ENCODE measurements around the gene C2CD2L. TPM values are rescaled to one million over a fixed set of nuclear protein-coding genes. Genes with fewer than 3 reads are reported as not detected.
"Not testable (repeated sequence)": the region's sequence is repeated elsewhere in the genome, so short reads cannot be mapped to it uniquely, and the experiment has no call there.

Gene C2CD2L
- total RNA-seq = 24.6 and 25.2 TPM in 2 replicates

- Mint-ChIP-seq H3K4me1 (ENCODE audit: low read depth) (peaks cover 40% of the 10 kb centered on the region), H3K36me3 (ENCODE audit: low read depth) (peaks cover 22% of the 10 kb centered on the region)
- intact Hi-C loops (cut with micrococcal nuclease) = loop anchor here (1.0 kb wide), 3 partner anchors 8 to 14 kb away; partner anchors contain the start of gene HINFP
These were observed at the start of gene C2CD2L for GRCh38 chr11:119106564-119107537. C2CD2L (plus strand) TSS chr11:119107344; CDS start chr11:119107742, 398 bp downstream.

DNA sequence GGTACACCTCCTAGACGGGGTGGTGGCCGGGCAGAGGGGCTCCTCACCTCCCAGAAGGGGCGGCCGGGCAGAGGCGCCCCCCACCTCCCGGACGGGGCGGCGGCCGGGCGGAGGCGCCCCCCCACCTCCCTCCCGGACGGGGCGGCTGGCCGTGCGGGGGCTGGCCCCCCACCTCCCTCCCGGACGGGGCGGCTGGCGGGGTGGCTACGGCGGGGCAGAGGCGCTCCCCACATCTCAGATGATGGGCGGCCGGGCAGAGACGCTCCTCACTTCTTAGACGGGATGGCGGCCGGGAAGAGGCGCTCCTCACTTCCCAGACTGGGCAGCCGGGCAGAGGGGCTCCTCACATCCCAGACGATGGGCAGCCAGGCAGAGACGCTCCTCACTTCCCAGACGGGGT, 48.0 kb upstream of the C2CD2L start:
- Mint-ChIP-seq H3K27ac (peak overlapping the region; percentile 42), H3K36me3 (ENCODE audit: low read depth) (peaks cover 27% of the 10 kb centered on the region), H3K4me1 (ENCODE audit: low read depth) (peaks cover 27% of the 10 kb centered on the region)
- not testable (repeated sequence) for DNase-seq (ENCODE audit: low spot score); H3K9me3 Mint-ChIP-seq; H3K4me3 Mint-ChIP-seq (ENCODE audit: low read depth); H3K27me3 Mint-ChIP-seq (ENCODE audit: low read depth)
- intact Hi-C loops (cut with micrococcal nuclease) = loop anchor here (5.0 kb wide), 1 partner anchor 62 kb away; the partner anchor contains the start of gene CENATAC

More at GRCh38 chr11:119106564-119107537, at the start of gene C2CD2L:
- DNase-seq (ENCODE audit: low spot score) = peak; percentile 89
- Mint-ChIP-seq H3K9me3 (no peaks in the 10 kb centered on the region), H3K27ac (peak within 1 kb of the TSS; percentile 92), H3K27me3 (ENCODE audit: low read depth) (no peaks in the 10 kb centered on the region), H3K4me3 (ENCODE audit: low read depth) (peak within 1 kb of the TSS; percentile 98)

GRCh38 chr11:119061256-119061655, 45.9 kb upstream of the C2CD2L start:
- no peak for DNase-seq (ENCODE audit: low spot score)
- H3K27ac Mint-ChIP-seq = no peak overlapping the region
- intact Hi-C loops (cut with micrococcal nuclease) = no loop called here
- no peaks in the 10 kb centered on the region for H3K27me3 Mint-ChIP-seq (ENCODE audit: low read depth)
- H3K4me3 Mint-ChIP-seq (ENCODE audit: low read depth) = no peak overlapping the region
- H3K36me3 Mint-ChIP-seq (ENCODE audit: low read depth) = peaks cover 6% of the 10 kb centered on the region
- no peaks in the 10 kb centered on the region for H3K9me3 Mint-ChIP-seq
- H3K4me1 Mint-ChIP-seq (ENCODE audit: low read depth) = peaks cover 19% of the 10 kb centered on the region

DNA sequence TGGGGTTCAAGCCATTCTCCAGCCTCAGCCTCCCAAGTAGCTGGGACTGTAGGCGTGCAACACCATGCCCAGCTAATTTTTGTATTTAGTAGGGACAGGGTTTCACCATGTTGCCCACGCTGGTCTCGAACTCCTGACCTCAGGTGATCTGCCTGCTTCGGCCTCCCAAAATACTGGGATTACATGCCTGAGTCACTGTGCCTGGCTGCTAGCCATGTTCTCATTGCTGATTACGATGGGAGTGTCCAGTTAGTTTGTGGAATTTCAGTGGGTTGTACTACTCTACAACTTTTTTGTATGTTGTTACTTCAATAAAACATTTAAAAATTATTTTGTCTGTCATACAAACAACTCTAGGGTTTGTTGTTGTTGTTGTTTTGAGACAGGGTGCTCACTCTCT, 44.4 kb upstream of the C2CD2L start:
- H3K27ac Mint-ChIP-seq = no peak overlapping the region
- intact Hi-C loops (cut with micrococcal nuclease) = no loop called here
- no peaks in the 10 kb centered on the region for H3K9me3 Mint-ChIP-seq

GRCh38 chr11:119065369-119065768, 41.8 kb upstream of the C2CD2L start:
- no peaks in the 10 kb centered on the region for H3K27me3 Mint-ChIP-seq (ENCODE audit: low read depth)
- intact Hi-C loops (cut with micrococcal nuclease) = loop anchor here (1.0 to 5.0 kb wide), 2 partner anchors 132 to 267 kb away; partner anchors contain the start of gene RNF26
- peaks cover 23% of the 10 kb centered on the region for H3K4me1 Mint-ChIP-seq (ENCODE audit: low read depth)
- H3K4me3 Mint-ChIP-seq (ENCODE audit: low read depth) = peak overlapping the region; percentile 30
- peaks cover 3% of the 10 kb centered on the region for H3K36me3 Mint-ChIP-seq (ENCODE audit: low read depth)
- no peaks in the 10 kb centered on the region for H3K9me3 Mint-ChIP-seq
- peak; percentile 51 for DNase-seq (ENCODE audit: low spot score)
- H3K27ac Mint-ChIP-seq = peak overlapping the region; percentile 34

More for the DNA sequence above, 44.4 kb upstream of the C2CD2L start:
- H3K36me3 Mint-ChIP-seq (ENCODE audit: low read depth) = peaks cover 2% of the 10 kb centered on the region
- H3K27me3 Mint-ChIP-seq (ENCODE audit: low read depth) = no peaks in the 10 kb centered on the region
- peaks cover 24% of the 10 kb centered on the region for H3K4me1 Mint-ChIP-seq (ENCODE audit: low read depth)
- H3K4me3 Mint-ChIP-seq (ENCODE audit: low read depth) = no peak overlapping the region
- no peak for DNase-seq (ENCODE audit: low spot score)

DNA sequence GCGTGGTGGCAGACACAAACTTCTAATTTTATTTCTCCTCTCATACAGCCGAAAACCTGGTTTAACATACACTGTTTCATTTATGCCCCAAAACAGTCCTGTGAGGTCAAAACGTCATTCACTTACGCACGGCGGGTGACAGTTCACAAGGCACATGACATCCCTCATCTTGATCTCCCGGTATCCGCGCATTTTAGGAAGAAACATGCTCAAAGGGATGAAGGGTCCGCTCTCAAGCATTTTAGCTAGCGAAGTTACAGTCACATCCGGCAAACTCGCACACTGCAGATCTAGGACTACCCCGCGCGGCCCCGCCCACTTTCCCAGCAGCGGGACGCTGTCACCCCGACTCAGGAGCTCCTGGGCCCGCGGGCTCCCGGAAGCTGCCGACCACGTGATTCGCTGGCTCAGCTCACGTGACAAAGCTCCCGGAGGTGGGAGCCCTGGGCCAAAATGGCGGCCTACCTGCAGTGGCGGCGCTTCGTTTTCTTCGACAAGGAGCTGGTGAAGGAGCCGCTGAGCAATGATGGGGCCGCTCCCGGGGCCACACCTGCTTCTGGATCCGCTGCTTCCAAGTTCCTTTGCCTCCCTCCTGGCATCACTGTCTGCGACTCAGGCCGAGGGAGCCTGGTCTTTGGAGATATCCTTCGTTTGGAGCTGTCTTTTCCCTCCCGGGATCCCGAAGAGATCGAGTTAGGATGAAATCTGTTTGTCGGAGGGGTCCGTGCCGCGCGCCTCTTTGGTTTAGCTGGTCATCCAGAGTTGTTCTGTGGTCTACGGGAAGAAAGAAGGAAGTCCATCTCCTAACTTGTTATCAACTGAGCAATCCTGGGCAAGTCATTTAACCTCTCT, 39.5 kb upstream of the C2CD2L start, which contains the start of gene VPS11:
VPS11 (plus strand) TSS at position 448 of the 852 bp plus-strand sequence; CDS start at position 454, 6 bp downstream.
- peak; percentile 98 for DNase-seq (ENCODE audit: low spot score)
- Mint-ChIP-seq H3K4me3 (ENCODE audit: low read depth) (peak within 1 kb of the TSS; percentile 92), H3K4me1 (ENCODE audit: low read depth) (peaks cover 23% of the 10 kb centered on the region), H3K27me3 (ENCODE audit: low read depth) (no peaks in the 10 kb centered on the region), H3K36me3 (ENCODE audit: low read depth) (peaks cover 16% of the 10 kb centered on the region), H3K9me3 (no peaks in the 10 kb centered on the region), H3K27ac (peak within 1 kb of the TSS; percentile 97)
- intact Hi-C loops (cut with micrococcal nuclease) = loop anchor here (1.0 to 5.0 kb wide), 7 partner anchors 10 to 265 kb away; partner anchors contain the start of genes DPAGT1, HYOU1, NLRX1 and RNF26

DNA sequence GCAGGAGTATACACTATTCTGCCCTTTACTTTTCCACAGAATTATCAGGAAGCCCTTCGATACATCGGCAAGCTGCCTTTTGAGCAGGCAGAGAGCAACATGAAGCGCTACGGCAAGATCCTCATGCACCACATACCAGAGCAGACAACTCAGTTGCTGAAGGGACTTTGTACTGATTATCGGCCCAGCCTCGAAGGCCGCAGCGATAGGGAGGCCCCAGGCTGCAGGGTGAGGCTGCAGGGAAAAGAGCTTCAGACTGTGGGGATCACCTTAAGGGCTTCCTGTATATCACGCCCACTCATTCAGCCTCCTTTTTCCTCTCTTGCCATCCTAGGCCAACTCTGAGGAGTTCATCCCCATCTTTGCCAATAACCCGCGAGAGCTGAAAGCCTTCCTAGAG, 29.3 kb upstream of the C2CD2L start:
- Mint-ChIP-seq H3K4me1 (ENCODE audit: low read depth) (peaks cover 4% of the 10 kb centered on the region), H3K27me3 (ENCODE audit: low read depth) (no peaks in the 10 kb centered on the region)
- DNase-seq (ENCODE audit: low spot score) = no peak

DNA sequence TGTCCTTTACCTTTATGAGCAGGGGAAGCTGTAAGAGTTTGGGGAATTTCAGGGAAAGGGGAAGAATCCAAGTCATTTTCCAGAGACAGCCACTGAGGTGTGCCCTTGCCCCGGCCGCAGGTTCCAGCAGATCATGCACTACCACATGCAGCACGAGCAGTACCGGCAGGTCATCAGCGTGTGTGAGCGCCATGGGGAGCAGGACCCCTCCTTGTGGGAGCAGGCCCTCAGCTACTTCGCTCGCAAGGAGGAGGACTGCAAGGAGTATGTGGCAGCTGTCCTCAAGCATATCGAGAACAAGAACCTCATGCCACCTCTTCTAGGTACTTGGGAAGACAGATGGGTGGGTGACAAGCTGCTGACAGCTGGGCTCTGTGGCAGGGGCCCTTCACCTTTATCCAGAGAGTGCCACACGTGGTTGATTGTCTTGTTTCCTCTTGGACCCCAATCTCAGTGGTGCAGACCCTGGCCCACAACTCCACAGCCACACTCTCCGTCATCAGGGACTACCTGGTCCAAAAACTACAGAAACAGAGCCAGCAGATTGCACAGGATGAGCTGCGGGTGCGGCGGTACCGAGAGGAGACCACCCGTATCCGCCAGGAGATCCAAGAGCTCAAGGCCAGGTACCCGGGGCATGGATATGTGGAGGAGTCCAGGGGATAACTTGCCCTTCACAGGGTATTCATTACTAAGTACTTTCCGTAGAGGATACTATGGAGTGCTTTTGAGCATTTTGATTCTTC, 28.3 kb upstream of the C2CD2L start:
- H3K4me3 Mint-ChIP-seq (ENCODE audit: low read depth) = no peak overlapping the region
- H3K9me3 Mint-ChIP-seq = no peaks in the 10 kb centered on the region
- DNase-seq (ENCODE audit: low spot score) = no peak

More for the DNA sequence above, 29.3 kb upstream of the C2CD2L start:
- peaks cover 64% of the 10 kb centered on the region for H3K36me3 Mint-ChIP-seq (ENCODE audit: low read depth)
- H3K4me3 Mint-ChIP-seq (ENCODE audit: low read depth) = no peak overlapping the region
- no peak overlapping the region for H3K27ac Mint-ChIP-seq
- H3K9me3 Mint-ChIP-seq = no peaks in the 10 kb centered on the region
- intact Hi-C loops (cut with micrococcal nuclease) = no loop called here

DNA sequence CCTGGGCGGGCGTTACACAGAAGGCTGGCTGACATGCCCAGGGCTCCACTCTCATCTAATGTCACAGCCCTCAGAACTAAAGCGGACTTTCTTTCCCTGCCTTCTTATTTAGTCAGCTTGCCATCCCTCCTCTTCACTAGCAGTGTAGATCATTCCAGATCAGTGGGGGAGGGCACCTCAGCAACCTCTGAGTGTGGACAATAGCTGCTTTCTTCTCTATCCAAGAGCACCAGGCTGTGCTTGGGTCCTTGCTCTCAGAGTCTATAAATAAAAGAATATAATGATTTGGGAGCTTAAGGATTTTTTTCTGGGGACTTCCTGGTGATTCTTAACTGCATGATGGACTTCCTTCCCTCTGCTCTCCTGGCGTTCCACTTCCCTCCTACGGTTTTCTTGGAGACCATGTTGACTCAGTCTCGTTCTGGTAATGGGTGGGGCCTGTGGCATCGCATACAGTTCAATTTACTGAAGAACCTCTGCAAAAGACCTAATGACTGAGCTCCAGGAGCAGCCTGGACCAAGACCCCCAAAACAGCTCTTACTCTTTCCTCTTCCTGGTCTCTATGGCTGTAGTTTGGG, 25.4 kb upstream of the C2CD2L start:
- DNase-seq (ENCODE audit: low spot score) = no peak
- Mint-ChIP-seq H3K36me3 (ENCODE audit: low read depth) (peaks cover 55% of the 10 kb centered on the region), H3K27me3 (ENCODE audit: low read depth) (no peaks in the 10 kb centered on the region), H3K4me1 (ENCODE audit: low read depth) (peaks cover 17% of the 10 kb centered on the region), H3K27ac (peak overlapping the region; percentile 52), H3K9me3 (no peaks in the 10 kb centered on the region), H3K4me3 (ENCODE audit: low read depth) (no peak overlapping the region)
- intact Hi-C loops (cut with micrococcal nuclease) = no loop called here

More for the DNA sequence above, 28.3 kb upstream of the C2CD2L start:
- peaks cover 58% of the 10 kb centered on the region for H3K36me3 Mint-ChIP-seq (ENCODE audit: low read depth)
- no peaks in the 10 kb centered on the region for H3K27me3 Mint-ChIP-seq (ENCODE audit: low read depth)
- H3K27ac Mint-ChIP-seq = no peak overlapping the region
- H3K4me1 Mint-ChIP-seq (ENCODE audit: low read depth) = peaks cover 4% of the 10 kb centered on the region
- intact Hi-C loops (cut with micrococcal nuclease) = no loop called here

GRCh38 chr11:119084663-119085436, 22.3 kb upstream of the C2CD2L start, which contains the start of gene HMBS:
HMBS (plus strand) TSS chr11:119084881; CDS start chr11:119085034, 153 bp downstream.
- H3K4me3 Mint-ChIP-seq (ENCODE audit: low read depth) = peak within 1 kb of the TSS; percentile 96
- no peaks in the 10 kb centered on the region for H3K27me3 Mint-ChIP-seq (ENCODE audit: low read depth)
- H3K4me1 Mint-ChIP-seq (ENCODE audit: low read depth) = peaks cover 29% of the 10 kb centered on the region
- H3K9me3 Mint-ChIP-seq = no peaks in the 10 kb centered on the region
- peak within 1 kb of the TSS; percentile 93 for H3K27ac Mint-ChIP-seq
- intact Hi-C loops (cut with micrococcal nuclease) = loop anchor here (1.0 to 2.0 kb wide), 5 partner anchors 10 to 66 kb away; partner anchors contain the start of genes HINFP, HYOU1, RPS25 and TRAPPC4
- peak; percentile 91 for DNase-seq (ENCODE audit: low spot score)
- H3K36me3 Mint-ChIP-seq (ENCODE audit: low read depth) = peaks cover 28% of the 10 kb centered on the region

- H3K4me3 Mint-ChIP-seq (ENCODE audit: low read depth) = peak overlapping the region; percentile 96
- no peaks in the 10 kb centered on the region for H3K9me3 Mint-ChIP-seq
- no peaks in the 10 kb centered on the region for H3K27me3 Mint-ChIP-seq (ENCODE audit: low read depth)
- peaks cover 29% of the 10 kb centered on the region for H3K4me1 Mint-ChIP-seq (ENCODE audit: low read depth)
- H3K27ac Mint-ChIP-seq = peak overlapping the region; percentile 93
- H3K36me3 Mint-ChIP-seq (ENCODE audit: low read depth) = peaks cover 23% of the 10 kb centered on the region
- intact Hi-C loops (cut with micrococcal nuclease) = loop anchor here (1.0 to 2.0 kb wide), 4 partner anchors 10 to 67 kb away; partner anchors contain the start of genes HINFP, RPS25 and TRAPPC4
- no peak for DNase-seq (ENCODE audit: low spot score)
These were observed 21.7 kb upstream of the C2CD2L start for GRCh38 chr11:119085437-119085847.

All from activated T-helper 2 cell treated with anti-CD3 and anti-CD28 coated beads, Interferon-gamma antibody, Interleukin-2, Interleukin-4, amounts not matched to agents 10 μg/mL and 5 μg/mL and 100 μg/mL, durations not matched to agents 14 hours and 24 hours and 36 hours (primary cell).